ENCODE results near the gene TSPAN14. TPM values are rescaled to one million over a fixed set of nuclear protein-coding genes. Genes with fewer than 3 reads are reported as not detected.
A peak's percentile ranks its signal among the peaks of the same experiment; 100 is the strongest.

Gene TSPAN14
- total RNA-seq, 4 donors from 2014 or later, result 61.6 to 83.4 (median 77.9) TPM

DNA sequence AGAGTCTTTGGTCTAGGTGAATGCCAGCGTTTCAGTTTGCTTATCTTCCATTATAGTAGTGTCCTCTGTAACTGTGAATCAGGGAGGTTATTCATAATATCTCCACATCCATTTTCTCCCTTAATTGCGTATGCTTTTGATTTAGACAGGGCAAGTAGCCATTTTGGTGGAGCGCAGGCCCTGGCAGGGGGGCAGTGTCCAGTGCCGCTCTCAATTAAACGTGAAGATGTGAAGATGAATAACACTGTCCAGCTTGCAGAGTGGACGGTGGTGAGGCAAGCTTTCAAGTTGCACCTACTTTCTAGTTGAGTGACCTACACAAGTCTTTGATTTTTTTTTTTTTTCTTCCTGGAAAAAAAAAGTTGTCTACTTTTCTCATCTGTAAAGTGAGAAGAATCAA, 4.5 kb downstream of the TSPAN14 start:
- no peak overlapping the region for H3K4me3 ChIP-seq (replicated peaks in 1 of 3)
- H3K27ac ChIP-seq, result peak overlapping the region; percentile 64 to 99 (median 93)
- intact Hi-C loops (cut with DNase I), result no loop called here
- TF ChIP-seq POLR2A (IDR thresholded peaks at IDR 0.05), result no peak
- TF ChIP-seq, protein P1, sequence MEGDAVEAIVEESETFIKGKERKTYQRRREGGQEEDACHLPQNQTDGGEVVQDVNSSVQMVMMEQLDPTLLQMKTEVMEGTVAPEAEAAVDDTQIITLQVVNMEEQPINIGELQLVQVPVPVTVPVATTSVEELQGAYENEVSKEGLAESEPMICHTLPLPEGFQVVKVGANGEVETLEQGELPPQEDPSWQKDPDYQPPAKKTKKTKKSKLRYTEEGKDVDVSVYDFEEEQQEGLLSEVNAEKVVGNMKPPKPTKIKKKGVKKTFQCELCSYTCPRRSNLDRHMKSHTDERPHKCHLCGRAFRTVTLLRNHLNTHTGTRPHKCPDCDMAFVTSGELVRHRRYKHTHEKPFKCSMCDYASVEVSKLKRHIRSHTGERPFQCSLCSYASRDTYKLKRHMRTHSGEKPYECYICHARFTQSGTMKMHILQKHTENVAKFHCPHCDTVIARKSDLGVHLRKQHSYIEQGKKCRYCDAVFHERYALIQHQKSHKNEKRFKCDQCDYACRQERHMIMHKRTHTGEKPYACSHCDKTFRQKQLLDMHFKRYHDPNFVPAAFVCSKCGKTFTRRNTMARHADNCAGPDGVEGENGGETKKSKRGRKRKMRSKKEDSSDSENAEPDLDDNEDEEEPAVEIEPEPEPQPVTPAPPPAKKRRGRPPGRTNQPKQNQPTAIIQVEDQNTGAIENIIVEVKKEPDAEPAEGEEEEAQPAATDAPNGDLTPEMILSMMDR (IDR thresholded peaks at IDR 0.05), result no peak
- 51 to 58% methylated on average over 6 of the region's 6 CpGs for WGBS, 2 donors
- no peak for DNase-seq
- peaks cover 80 to 83% of the 10 kb centered on the region in 2 donors for H3K4me1 ChIP-seq
- peaks cover 0 to 6% of the 10 kb centered on the region in 2 donors for H3K36me3 ChIP-seq
- no peaks in the 10 kb centered on the region for H3K27me3 ChIP-seq
- no peaks in the 10 kb centered on the region for H3K9me3 ChIP-seq

DNA sequence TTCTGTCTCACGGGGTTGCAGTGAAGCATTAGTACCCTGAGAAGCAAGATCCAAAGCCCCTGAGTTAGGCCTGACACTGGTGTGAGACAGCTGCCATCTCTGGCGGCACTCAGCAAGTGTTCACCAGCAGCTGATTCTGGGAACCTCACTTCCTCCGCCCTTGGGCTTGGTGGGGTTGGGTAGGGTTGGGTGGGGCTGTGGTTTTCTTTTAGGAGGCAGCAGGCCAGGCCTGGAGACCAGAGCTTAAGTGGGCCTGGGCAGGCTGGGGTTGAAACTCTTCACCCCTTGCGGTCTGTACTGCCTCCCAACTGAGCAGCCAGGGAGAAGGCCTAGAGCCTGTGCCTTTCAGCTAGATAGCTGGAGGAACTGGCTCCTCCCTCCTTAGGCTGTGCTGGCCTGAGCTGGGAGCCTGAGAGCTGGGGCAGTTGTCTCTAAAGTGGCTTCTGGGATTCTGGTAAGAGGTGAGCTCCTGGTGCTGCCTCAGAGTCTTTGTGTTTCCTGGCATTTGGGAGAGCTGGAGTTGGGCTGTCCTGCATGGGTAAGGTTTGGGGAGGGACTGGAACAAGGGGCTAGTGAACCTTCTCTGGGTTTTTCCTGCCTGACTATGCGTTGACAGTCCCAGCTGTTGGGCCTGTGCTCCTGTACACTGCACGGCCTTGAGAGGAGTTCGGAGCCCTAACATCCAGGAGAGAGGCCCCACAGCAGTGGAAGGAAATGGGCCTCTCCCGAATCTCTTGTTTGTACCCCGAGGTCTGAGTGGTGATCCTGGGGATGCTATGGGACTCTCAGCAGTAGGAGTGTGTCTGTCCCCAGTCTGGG, 5.1 kb downstream of the TSPAN14 start:
- TF ChIP-seq, protein P1 (IDR thresholded peaks at IDR 0.05), result no peak
- TF ChIP-seq POLR2A (IDR thresholded peaks at IDR 0.05), result peak in 1 of 2 donors; percentile 40
- intact Hi-C loops (cut with DNase I), result no loop called here
- WGBS, 2 donors, result 26 to 36% methylated on average over 6 to 9 of the region's 9 CpGs
- Histone ChIP-seq H3K4me1 (peaks cover 86 to 89% of the 10 kb centered on the region in 2 donors), H3K4me3 (replicated peaks in 1 of 3) (no peak overlapping the region), H3K36me3 (peaks cover 0 to 6% of the 10 kb centered on the region in 2 donors), H3K27me3 (no peaks in the 10 kb centered on the region), H3K9me3 (no peaks in the 10 kb centered on the region), H3K27ac (peak overlapping the region; percentile 64 to 99 (median 93))
- DNase-seq, result peak; percentile 57 to 59

DNA sequence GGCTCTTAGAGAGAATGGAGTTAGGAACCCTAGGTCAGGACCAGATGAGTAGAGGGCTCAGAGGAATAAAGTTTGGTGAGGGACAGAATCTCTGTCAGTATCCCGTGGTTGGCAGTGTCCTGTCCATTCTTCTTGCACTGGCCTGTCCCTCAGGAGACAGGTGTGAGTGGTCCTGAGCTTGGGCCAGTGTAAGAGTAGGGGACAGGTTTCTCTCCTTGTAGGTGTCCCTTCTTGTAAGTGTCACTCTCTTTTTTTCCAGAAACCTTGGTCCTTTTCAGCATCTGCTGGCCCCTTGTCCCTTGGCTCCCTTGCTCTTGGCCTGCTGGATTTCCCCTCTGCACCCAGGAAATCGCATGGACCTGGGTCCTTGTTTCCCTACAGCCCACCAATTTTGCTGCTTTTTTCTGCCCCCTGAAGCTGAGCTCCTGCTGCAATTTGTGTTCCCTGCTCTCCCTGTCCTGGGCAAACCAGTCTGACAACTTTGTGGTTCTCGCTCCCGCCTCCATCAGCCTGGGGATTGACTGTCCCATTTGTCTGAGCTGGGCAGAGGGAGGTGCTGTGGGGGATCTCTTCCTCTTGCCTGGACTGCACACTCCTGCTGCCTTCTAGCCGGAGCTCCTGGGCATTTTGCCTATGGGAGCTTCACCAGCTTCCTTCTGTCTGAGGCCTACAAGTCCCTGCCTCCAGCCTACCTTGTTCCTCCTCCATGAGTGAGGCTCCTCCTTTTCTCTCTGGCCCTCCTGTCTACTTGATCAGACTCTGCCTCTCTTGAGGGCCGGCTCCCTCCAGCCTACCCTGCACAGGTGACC, 6.5 kb downstream of the TSPAN14 start:
- Histone ChIP-seq H3K36me3 (no peaks in the 10 kb centered on the region), H3K4me3 (replicated peaks in 1 of 3) (no peak overlapping the region), H3K9me3 (no peaks in the 10 kb centered on the region), H3K4me1 (peaks cover 96 to 99% of the 10 kb centered on the region in 2 donors), H3K27me3 (no peaks in the 10 kb centered on the region), H3K27ac (peak overlapping the region; percentile 64 to 99 (median 93))
- intact Hi-C loops (cut with DNase I), result no loop called here
- peak; percentile 97 for DNase-seq
- TF ChIP-seq, protein P1 (IDR thresholded peaks at IDR 0.05), result no peak
- peak in 1 of 2 donors; percentile 88 for TF ChIP-seq POLR2A (IDR thresholded peaks at IDR 0.05)
- 11 to 22% methylated on average over 6 of the region's 6 CpGs for WGBS, 2 donors

DNA sequence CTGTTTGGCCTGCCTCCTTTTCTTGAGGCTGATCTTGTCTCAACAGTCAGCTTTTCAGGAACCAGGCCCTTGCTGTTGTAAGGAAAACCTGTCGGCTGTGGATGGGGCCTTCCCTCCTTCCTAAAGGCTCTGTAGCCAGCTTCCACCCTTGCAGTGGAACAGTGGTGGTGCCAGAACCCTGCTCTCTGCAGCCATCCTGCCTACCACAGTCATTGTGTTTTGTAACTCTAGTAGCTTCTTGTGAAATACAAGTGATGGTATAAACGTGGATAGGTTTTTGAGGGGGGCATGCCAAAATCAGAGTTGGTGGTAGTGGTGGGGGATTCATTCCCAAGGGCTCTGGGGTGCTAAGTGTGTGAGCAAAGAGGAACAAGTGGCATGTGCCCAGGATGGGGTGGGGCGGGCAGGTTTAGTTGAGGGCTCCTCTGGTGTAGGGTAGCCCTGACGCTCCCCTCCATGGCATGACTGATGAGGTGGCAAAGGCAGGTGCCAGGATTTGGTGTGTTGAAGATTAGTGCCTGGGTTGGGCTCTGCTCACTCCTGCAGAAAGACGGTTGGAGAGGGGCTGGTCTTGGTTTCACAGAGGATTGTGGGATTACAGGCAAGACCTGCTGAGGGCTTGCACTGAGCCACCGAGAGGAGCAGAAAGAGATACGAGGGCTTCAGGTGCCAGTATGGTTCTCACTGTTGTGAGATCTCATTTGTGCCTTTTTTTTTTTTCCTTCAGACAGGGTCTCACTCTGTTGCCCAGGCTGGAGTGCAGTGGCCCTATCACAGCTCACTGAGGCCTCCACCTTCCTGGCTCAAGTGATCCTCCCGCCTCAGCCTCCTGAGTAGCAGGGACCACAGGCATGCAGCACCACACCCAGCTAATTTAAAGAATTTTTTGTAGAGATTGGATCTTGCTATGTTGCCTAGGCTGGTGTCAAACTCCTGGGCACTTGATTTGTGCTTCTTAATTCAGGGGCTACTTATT, 7.4 kb downstream of the TSPAN14 start:
- no peaks in the 10 kb centered on the region for H3K36me3 ChIP-seq
- peak overlapping the region; percentile 64 to 99 (median 93) for H3K27ac ChIP-seq
- peaks cover 97 to 99% of the 10 kb centered on the region in 2 donors for H3K4me1 ChIP-seq
- H3K9me3 ChIP-seq, result no peaks in the 10 kb centered on the region
- no peaks in the 10 kb centered on the region for H3K27me3 ChIP-seq
- 53 to 56% methylated on average over 8 of the region's 8 CpGs for WGBS, 2 donors
- TF ChIP-seq POLR2A (IDR thresholded peaks at IDR 0.05), result no peak
- TF ChIP-seq, protein P1 (IDR thresholded peaks at IDR 0.05), result no peak
- H3K4me3 ChIP-seq (replicated peaks in 1 of 3), result no peak overlapping the region
- intact Hi-C loops (cut with DNase I), result no loop called here
- peak in 1 of 2 donors; percentile 29 for DNase-seq
